Left cardiac atrium (tissue), 4 donors: ENCODE measurements around the gene TEKT5. TPM values are rescaled to one million over a fixed set of nuclear protein-coding genes. Genes with fewer than 3 reads are reported as not detected.
"Not testable (repeated sequence)": the region's sequence is repeated elsewhere in the genome, so short reads cannot be mapped to it uniquely, and the experiment has no call there.

Experiments
- ATAC-seq, 2 donors: fragments of 200-7000 bp; cut with Tn5 transposase; one replicate each; pipeline ENCODE4 v1.9.1; 2020; ENCODE audit warnings: mild to moderate bottlenecking in 2 of 2, moderate library complexity in 2 of 2
- DNase-seq: peaks from one replicate; pipeline ENCODE4 v3.0.0-alpha.2; 2020
- intact Hi-C, 2 donors: fragments of 100-400 bp; cut with DNase I; formaldehyde crosslinking; loops; one replicate each; pipeline versions ENCODE4 v1.14.1 to v1.15.1; 2022 to 2023
- total RNA-seq, 2 donors: library from RNA; stranded (reverse); fragmentation: NEBNext Ultra II Directional; extraction: Animal tissue kit (Norgen Biotek cat#: 25700); gene quantifications; one replicate each; pipeline ENCODE4 v1.2.1, GENCODE V29; 2021
- donor health status: DM: no; HTN: yes; CAD: no.
- donor health status: DM: no; HTN: yes; CAD: no; lungs with severe emphysema.
- donor health status: DM: yes; HTN: yes; CAD: no.
- donor health status: Dilated cardiomyopathy.

Gene TEKT5
- total RNA-seq, 2 donors from 2014 or later, result 0.52 TPM; not detected in 1

GRCh38 chr16:10688726-10689125 lies 6.0 kb downstream of the TEKT5 start:
- DNase-seq (no peak), ATAC-seq (no peak)
- intact Hi-C loops, result no loop called here

GRCh38 chr16:10688291-10688690 lies 6.4 kb downstream of the TEKT5 start:
- DNase-seq, result no peak
- intact Hi-C loops, result no loop called here
- no peak for ATAC-seq

- ATAC-seq (no peak), DNase-seq (no peak)
- intact Hi-C loops, result no loop called here
Measured at GRCh38 chr16:10685709-10686108, 9.0 kb downstream of the TEKT5 start.

- DNase-seq (no peak), ATAC-seq (no peak)
- intact Hi-C loops, result no loop called here
Measured at GRCh38 chr16:10684511-10685151, 10.1 kb downstream of the TEKT5 start.

GRCh38 chr16:10683170-10683569 lies 11.6 kb downstream of the TEKT5 start:
- intact Hi-C loops, result no loop called here
- DNase-seq (no peak), ATAC-seq (peak in 1 of 2 donors; percentile 29)

- ATAC-seq, result no peak
- DNase-seq, result no peak
- intact Hi-C loops, result no loop called here
Measured at GRCh38 chr16:10682604-10683003, 12.1 kb downstream of the TEKT5 start.

- intact Hi-C loops, result no loop called here
- ATAC-seq, result no peak
- DNase-seq, result no peak
Measured at GRCh38 chr16:10681310-10682308, 13.1 kb downstream of the TEKT5 start.

GRCh38 chr16:10679921-10680320 lies 14.8 kb downstream of the TEKT5 start:
- DNase-seq, result no peak
- intact Hi-C loops, result no loop called here
- ATAC-seq, result no peak

- intact Hi-C loops, DNase-seq, ATAC-seq: not testable (repeated sequence)
Measured at GRCh38 chr16:10679441-10679840, 15.3 kb downstream of the TEKT5 start.

- no peak for ATAC-seq
Measured at GRCh38 chr16:10678655-10679054, 16.1 kb downstream of the TEKT5 start.

GRCh38 chr16:10676284-10676683 lies 18.4 kb downstream of the TEKT5 start:
- intact Hi-C loops, result no loop called here
- ATAC-seq, result no peak
- no peak for DNase-seq

More at GRCh38 chr16:10678655-10679054, 16.1 kb downstream of the TEKT5 start:
- intact Hi-C loops, result no loop called here
- DNase-seq, result no peak

- intact Hi-C loops, result no loop called here
- no peak for DNase-seq
- ATAC-seq, result no peak
Measured at GRCh38 chr16:10675861-10676260, 18.9 kb downstream of the TEKT5 start.

GRCh38 chr16:10675216-10675615 lies 19.5 kb downstream of the TEKT5 start:
- no peak for ATAC-seq
- peak; percentile 42 for DNase-seq
- intact Hi-C loops, result no loop called here

GRCh38 chr16:10671729-10672128 lies 23.0 kb downstream of the TEKT5 start:
- intact Hi-C loops, result no loop called here
- DNase-seq (no peak), ATAC-seq (no peak)

GRCh38 chr16:10669791-10670190 lies 24.9 kb downstream of the TEKT5 start:
- DNase-seq, result no peak
- intact Hi-C loops, result no loop called here
- ATAC-seq, result no peak

GRCh38 chr16:10668322-10669045 lies 26.2 kb downstream of the TEKT5 start:
- ATAC-seq, result peak; percentile 19 to 52
- intact Hi-C loops, result no loop called here
- peak; percentile 39 for DNase-seq

- no peak for ATAC-seq
- intact Hi-C loops, result no loop called here
- no peak for DNase-seq
Measured at GRCh38 chr16:10667239-10667638, 27.5 kb downstream of the TEKT5 start.

- intact Hi-C loops, result no loop called here
- ATAC-seq, result no peak
- DNase-seq, result no peak
Measured at GRCh38 chr16:10666291-10666690, 28.4 kb downstream of the TEKT5 start.

GRCh38 chr16:10665166-10665565 lies 29.6 kb downstream of the TEKT5 start:
- intact Hi-C loops, result no loop called here
- ATAC-seq, result no peak
- DNase-seq, result no peak

- DNase-seq (no peak), ATAC-seq (no peak)
- intact Hi-C loops, result no loop called here
Measured at GRCh38 chr16:10664720-10665126, 30.0 kb downstream of the TEKT5 start.
